ENCODE measurements around the gene SDR42E2. TPM values are rescaled to one million over a fixed set of nuclear protein-coding genes. Genes with fewer than 3 reads are reported as not detected.
A peak's percentile ranks its signal among the peaks of the same experiment; 100 is the strongest.

Gene SDR42E2
- polyA plus RNA-seq, 1 of the 3 experiments (the other 2 are of a cell fraction) = not detected

DNA sequence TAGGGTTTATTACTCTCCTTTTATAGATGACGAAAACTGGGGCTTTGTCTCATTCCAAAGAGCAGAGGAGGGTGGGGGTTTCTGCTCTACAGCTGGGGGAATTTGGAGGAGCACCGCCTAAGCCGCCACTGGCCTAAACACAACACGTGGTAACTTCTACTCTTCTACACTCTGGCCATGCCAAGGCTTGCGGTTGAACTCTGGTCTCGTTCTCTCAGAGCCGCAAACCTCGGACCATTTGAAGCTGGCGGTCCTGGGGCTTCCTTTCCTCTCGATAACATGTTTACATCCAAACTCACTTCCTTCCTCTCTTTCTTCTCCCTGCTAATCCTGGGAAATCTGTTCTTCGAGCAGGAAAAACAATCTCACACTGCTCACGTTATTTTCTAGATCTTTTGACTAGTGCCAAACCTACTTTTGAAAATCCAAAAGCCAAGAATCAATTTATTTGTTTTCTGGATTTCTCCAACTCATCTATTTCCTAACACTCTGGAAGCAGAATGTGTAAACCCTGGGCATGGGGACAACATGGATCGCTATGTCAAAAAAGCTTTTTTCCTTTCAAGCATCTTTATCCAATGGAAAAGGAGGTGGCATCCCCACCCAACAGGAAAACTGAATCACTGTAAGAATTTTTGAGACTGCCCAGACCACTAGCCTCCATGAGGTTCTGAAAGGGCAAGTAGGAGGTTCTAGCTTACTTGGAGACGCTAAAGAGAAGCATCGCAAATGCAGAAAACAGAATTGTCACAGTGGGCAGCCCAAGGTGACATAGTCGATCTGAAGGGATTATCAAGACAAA lies 30.2 kb downstream of the SDR42E2 start:
- Histone ChIP-seq H3K9me3 (no peaks in the 10 kb centered on the region), H3K36me3 (replicated peaks in 1 of 2; ENCODE audit: control insufficient read depth in 1 of 2, insufficient read depth in 2 of 2, low read length in 1 of 2) (no peaks in the 10 kb centered on the region), H3F3A (replicated peaks; ENCODE audit: insufficient read depth) (peaks cover 23% of the 10 kb centered on the region), H3K79me2 (ENCODE audit: insufficient read depth) (no peaks in the 10 kb centered on the region), H3K4me3 (ENCODE audit: low read depth in 2 of 2, low read length in 1 of 2) (0 out of 4 replicates have a peak overlapping the region, but pooled peaks of 1 of the 2 experiments have one; percentile 62), H3K27ac (ENCODE audit: low read depth in 2 of 2, low read length in 1 of 2) (no peak overlapping the region; a peak in 1 of 4 replicates), H2AFZ (ENCODE audit: low read depth) (peak overlapping the region; percentile 77; the same call in 1 of the 2 replicates), H4K20me1 (ENCODE audit: insufficient read depth) (no peaks in the 10 kb centered on the region), H3K9me2 (no peaks in the 10 kb centered on the region), H3K27me3 (ENCODE audit: insufficient read depth) (no peaks in the 10 kb centered on the region), H3K4me2 (peak overlapping the region; percentile 75), H3K4me1 (ENCODE audit: control insufficient read depth in 1 of 2, insufficient read depth in 2 of 2, low read depth in 1 of 2, low read length in 1 of 2) (peaks cover 3 to 26% of the 10 kb centered on the region in 2 experiments; a peak in 2 of 4 replicates), H3K9ac (no peak overlapping the region)
- no peak for TF ChIP-seq GATA2 (CRISPR knock-in tag; IDR thresholded peaks at IDR 0.05)
- TF ChIP-seq JUND (IDR thresholded peaks at IDR 0.05) = no peak
- TF ChIP-seq MEF2A (IDR thresholded peaks at IDR 0.05; ENCODE audit: borderline replicate concordance, low read depth) = no peak
- no peak for TF ChIP-seq RFX5 (IDR thresholded peaks at IDR 0.05; ENCODE audit: low read length)
- TF ChIP-seq POLR2AphosphoS5 (IDR thresholded peaks at IDR 0.05; ENCODE audit: low read depth, low read length) = no peak
- TF ChIP-seq SIN3A (IDR thresholded peaks at IDR 0.05; ENCODE audit: borderline replicate concordance, low read depth, low read length) = no peak
- TF ChIP-seq, protein P1, sequence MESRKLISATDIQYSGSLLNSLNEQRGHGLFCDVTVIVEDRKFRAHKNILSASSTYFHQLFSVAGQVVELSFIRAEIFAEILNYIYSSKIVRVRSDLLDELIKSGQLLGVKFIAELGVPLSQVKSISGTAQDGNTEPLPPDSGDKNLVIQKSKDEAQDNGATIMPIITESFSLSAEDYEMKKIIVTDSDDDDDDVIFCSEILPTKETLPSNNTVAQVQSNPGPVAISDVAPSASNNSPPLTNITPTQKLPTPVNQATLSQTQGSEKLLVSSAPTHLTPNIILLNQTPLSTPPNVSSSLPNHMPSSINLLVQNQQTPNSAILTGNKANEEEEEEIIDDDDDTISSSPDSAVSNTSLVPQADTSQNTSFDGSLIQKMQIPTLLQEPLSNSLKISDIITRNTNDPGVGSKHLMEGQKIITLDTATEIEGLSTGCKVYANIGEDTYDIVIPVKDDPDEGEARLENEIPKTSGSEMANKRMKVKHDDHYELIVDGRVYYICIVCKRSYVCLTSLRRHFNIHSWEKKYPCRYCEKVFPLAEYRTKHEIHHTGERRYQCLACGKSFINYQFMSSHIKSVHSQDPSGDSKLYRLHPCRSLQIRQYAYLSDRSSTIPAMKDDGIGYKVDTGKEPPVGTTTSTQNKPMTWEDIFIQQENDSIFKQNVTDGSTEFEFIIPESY (IDR thresholded peaks at IDR 0.05; ENCODE audit: borderline replicate concordance, low read depth) = no peak
- no peak for TF ChIP-seq NRF1 (IDR thresholded peaks at IDR 0.05; ENCODE audit: low read depth, low read length)
- TF ChIP-seq MXI1 (IDR thresholded peaks at IDR 0.05; ENCODE audit: low read depth, low read length) = no peak
- TF ChIP-seq, protein P2, sequence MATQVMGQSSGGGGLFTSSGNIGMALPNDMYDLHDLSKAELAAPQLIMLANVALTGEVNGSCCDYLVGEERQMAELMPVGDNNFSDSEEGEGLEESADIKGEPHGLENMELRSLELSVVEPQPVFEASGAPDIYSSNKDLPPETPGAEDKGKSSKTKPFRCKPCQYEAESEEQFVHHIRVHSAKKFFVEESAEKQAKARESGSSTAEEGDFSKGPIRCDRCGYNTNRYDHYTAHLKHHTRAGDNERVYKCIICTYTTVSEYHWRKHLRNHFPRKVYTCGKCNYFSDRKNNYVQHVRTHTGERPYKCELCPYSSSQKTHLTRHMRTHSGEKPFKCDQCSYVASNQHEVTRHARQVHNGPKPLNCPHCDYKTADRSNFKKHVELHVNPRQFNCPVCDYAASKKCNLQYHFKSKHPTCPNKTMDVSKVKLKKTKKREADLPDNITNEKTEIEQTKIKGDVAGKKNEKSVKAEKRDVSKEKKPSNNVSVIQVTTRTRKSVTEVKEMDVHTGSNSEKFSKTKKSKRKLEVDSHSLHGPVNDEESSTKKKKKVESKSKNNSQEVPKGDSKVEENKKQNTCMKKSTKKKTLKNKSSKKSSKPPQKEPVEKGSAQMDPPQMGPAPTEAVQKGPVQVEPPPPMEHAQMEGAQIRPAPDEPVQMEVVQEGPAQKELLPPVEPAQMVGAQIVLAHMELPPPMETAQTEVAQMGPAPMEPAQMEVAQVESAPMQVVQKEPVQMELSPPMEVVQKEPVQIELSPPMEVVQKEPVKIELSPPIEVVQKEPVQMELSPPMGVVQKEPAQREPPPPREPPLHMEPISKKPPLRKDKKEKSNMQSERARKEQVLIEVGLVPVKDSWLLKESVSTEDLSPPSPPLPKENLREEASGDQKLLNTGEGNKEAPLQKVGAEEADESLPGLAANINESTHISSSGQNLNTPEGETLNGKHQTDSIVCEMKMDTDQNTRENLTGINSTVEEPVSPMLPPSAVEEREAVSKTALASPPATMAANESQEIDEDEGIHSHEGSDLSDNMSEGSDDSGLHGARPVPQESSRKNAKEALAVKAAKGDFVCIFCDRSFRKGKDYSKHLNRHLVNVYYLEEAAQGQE (IDR thresholded peaks at IDR 0.05; ENCODE audit: low read depth, low read length) = no peak
- no peak for DNase-seq
- ChIA-PET CTCF (interaction anchor here (1.0 to 9.3 kb wide), 7 partner anchors 9 to 186 kb away, joined by 3 to 115 read pairs (median 4); partner anchors contain the start of genes EEF2K and POLR3E), POLR2A (no interaction called here)
- 81% methylated on average over 16 of the region's 16 CpGs for WGBS (ENCODE audit: low lambda C conversion rate)

Measured in SK-N-SH (cell line).